SU-DHL-6 (cell line): ENCODE measurements around the gene OR5K4.

ENCODE experiments used
- H2AFZ ChIP-seq: fragments of 200-600 bp; sonication (generic); 2 replicates; pipeline ENCODE4 v1.6.1; 2014; ENCODE audit warnings: low read depth, mild to moderate bottlenecking, moderate library complexity, mixed read lengths, antibody characterized with exemption, low read length; ENCODE audit not compliant: severe bottlenecking
- H3F3A ChIP-seq: fragments of 200-600 bp; shearing (Covaris generic); 2 replicates; pipeline ENCODE4 v1.6.0; 2016; ENCODE audit warnings: antibody characterized with exemption, mild to moderate bottlenecking; ENCODE audit not compliant: insufficient read depth
- H3K27ac ChIP-seq: fragments of 200-600 bp; sonication (generic); 2 replicates; pipeline ENCODE4 v1.5.1; 2016; ENCODE audit warnings: low read depth, mild to moderate bottlenecking, low read length, moderate library complexity, mixed read lengths
- H3K27me3 ChIP-seq: fragments of 200-600 bp; sonication (generic), shearing (Covaris generic); 2 replicates; pipeline ENCODE4 v1.6.0; 2014; ENCODE audit warnings: mild to moderate bottlenecking, low read length
- H3K36me3 ChIP-seq: fragments of 200-600 bp; sonication (generic); 2 replicates; pipeline ENCODE4 v1.6.1; 2014; ENCODE audit warnings: mild to moderate bottlenecking, low read length, mixed read lengths
- H3K4me2 ChIP-seq: fragments of 300-600, 200-600 bp; shearing (Covaris generic), sonication (generic); 2 replicates; pipeline ENCODE4 v1.6.0; 2014; ENCODE audit warnings: low read length, low read depth, mild to moderate bottlenecking; ENCODE audit not compliant: poor library complexity, severe bottlenecking
- H3K4me3 ChIP-seq: fragments of 200-600 bp; sonication (generic); 2 replicates; pipeline ENCODE4 v1.5.1; 2014; ENCODE audit warnings: antibody characterized with exemption, low read length, mild to moderate bottlenecking, mixed read lengths; ENCODE audit not compliant: insufficient read depth, poor library complexity, severe bottlenecking
- H3K79me2 ChIP-seq: fragments of 200-600 bp; sonication (generic); 2 replicates; pipeline ENCODE4 v1.6.1; 2014; ENCODE audit warnings: mild to moderate bottlenecking, low read length, moderate library complexity; ENCODE audit not compliant: insufficient read depth
- H3K9ac ChIP-seq: fragments of 200-600 bp; sonication (generic); 2 replicates; pipeline ENCODE4 v1.7.0; 2014; ENCODE audit warnings: mild to moderate bottlenecking, low read length
- H3K9me2 ChIP-seq: fragments of 200-600 bp; sonication (generic); replicated peaks from 2 replicates; pipeline ENCODE4 v1.6.1; 2014; ENCODE audit warnings: low read length; ENCODE audit not compliant: insufficient read depth
- H3K9me3 ChIP-seq: fragments of 200-600 bp; sonication (generic); 2 replicates; pipeline ENCODE4 v1.6.1; 2014; ENCODE audit warnings: low read length, mixed read lengths; ENCODE audit not compliant: insufficient read depth
- H4K20me1 ChIP-seq: fragments of 200-600 bp; sonication (generic); 2 replicates; pipeline ENCODE4 v1.6.1; 2014; ENCODE audit warnings: low read depth, mild to moderate bottlenecking, antibody characterized with exemption, low read length, moderate library complexity, mixed read lengths
- CTCF ChIP-seq: fragments of 200-600 bp; sonication (generic); IDR thresholded peaks from one replicate; pipeline ENCODE4 v1.5.1; 2017; ENCODE audit warnings: antibody characterized with exemption, mild to moderate bottlenecking, low read length, moderate library complexity; ENCODE audit not compliant: insufficient read depth, poor library complexity, severe bottlenecking
- EZH2phosphoT487 ChIP-seq: fragments of 200-600 bp; sonication (generic), shearing (Covaris generic); conservative IDR thresholded peaks from 2 replicates; pipeline ENCODE4 v1.6.1; 2018; ENCODE audit warnings: mild to moderate bottlenecking, antibody characterized with exemption, low read length, moderate library complexity, mixed read lengths

OR5K4 gene

GRCh38 chr3:98326945-98327344 is 26.7 kb upstream of the OR5K4 start:
- H2AFZ ChIP-seq: no peak overlapping the region
- H3K4me2 ChIP-seq: no peak overlapping the region
- no peak overlapping the region for H3K27ac ChIP-seq

GRCh38 chr3:98328933-98329332 is 24.7 kb upstream of the OR5K4 start:
- H3K9me2 ChIP-seq: no peaks in the 10 kb centered on the region
- no peak overlapping the region for H3K4me3 ChIP-seq
- no peaks in the 10 kb centered on the region for H4K20me1 ChIP-seq
- no peaks in the 10 kb centered on the region for H3F3A ChIP-seq
- H3K9me3 ChIP-seq: no peaks in the 10 kb centered on the region
- H3K27me3 ChIP-seq: no peaks in the 10 kb centered on the region
- TF ChIP-seq EZH2phosphoT487 (no peak), CTCF (no peak)
- H3K4me2 ChIP-seq: no peak overlapping the region
- H2AFZ ChIP-seq: no peak overlapping the region
- no peak overlapping the region for H3K27ac ChIP-seq
- no peak overlapping the region for H3K9ac ChIP-seq
- H3K79me2 ChIP-seq: no peaks in the 10 kb centered on the region
- H3K36me3 ChIP-seq: no peaks in the 10 kb centered on the region

More at GRCh38 chr3:98326945-98327344, 26.7 kb upstream of the OR5K4 start:
- Histone ChIP-seq H3K9ac (no peak overlapping the region), H4K20me1 (no peaks in the 10 kb centered on the region), H3K4me3 (no peak overlapping the region), H3K79me2 (no peaks in the 10 kb centered on the region), H3K9me3 (no peaks in the 10 kb centered on the region), H3F3A (no peaks in the 10 kb centered on the region), H3K9me2 (no peaks in the 10 kb centered on the region), H3K36me3 (no peaks in the 10 kb centered on the region), H3K27me3 (no peaks in the 10 kb centered on the region)
- TF ChIP-seq EZH2phosphoT487: no peak
- no peak for TF ChIP-seq CTCF

- H2AFZ ChIP-seq: no peak overlapping the region
Observed at GRCh38 chr3:98329392-98330124, 24.1 kb upstream of the OR5K4 start.

More at GRCh38 chr3:98329392-98330124, 24.1 kb upstream of the OR5K4 start:
- Histone ChIP-seq H3F3A (no peaks in the 10 kb centered on the region), H4K20me1 (no peaks in the 10 kb centered on the region), H3K27ac (no peak overlapping the region), H3K79me2 (no peaks in the 10 kb centered on the region), H3K4me3 (no peak overlapping the region), H3K36me3 (no peaks in the 10 kb centered on the region), H3K9me2 (no peaks in the 10 kb centered on the region), H3K9me3 (no peaks in the 10 kb centered on the region), H3K27me3 (no peaks in the 10 kb centered on the region), H3K9ac (no peak overlapping the region), H3K4me2 (no peak overlapping the region)
- TF ChIP-seq EZH2phosphoT487: no peak
- peak; percentile 47 for TF ChIP-seq CTCF
